Ovary (tissue), 3 donors: ENCODE data around the gene SLC25A1.

Source experiments
- CTCF ChIP-seq, 3 donors: fragments of 450-650 bp in 2 of 3; fragments of 200-600 bp in 1 of 3; IDR thresholded peaks; one replicate each; pipeline versions ENCODE4 v1.5.1 to v1.8.0; 2016 to 2022; ENCODE audit warnings: antibody characterized with exemption in 3 of 3, mild to moderate bottlenecking in 1 of 3
- POLR2A ChIP-seq: fragments of 450-650 bp; IDR thresholded peaks from one replicate; pipeline ENCODE4 v1.6.1; 2017; ENCODE audit warnings: antibody characterized with exemption, mild to moderate bottlenecking, moderate library complexity
- donor health status: DM: no; HTN: no; CAD: no.

- TF ChIP-seq CTCF (IDR thresholded peaks at IDR 0.05) (no peak), POLR2A (no peak)
These were observed 45.1 kb upstream of the SLC25A1 start for GRCh38 chr22:19223617-19224016.
